ENCODE results near the gene UCK2.
A peak's percentile ranks its signal among the peaks of the same experiment; 100 is the strongest.

The UCK2 gene

DNA sequence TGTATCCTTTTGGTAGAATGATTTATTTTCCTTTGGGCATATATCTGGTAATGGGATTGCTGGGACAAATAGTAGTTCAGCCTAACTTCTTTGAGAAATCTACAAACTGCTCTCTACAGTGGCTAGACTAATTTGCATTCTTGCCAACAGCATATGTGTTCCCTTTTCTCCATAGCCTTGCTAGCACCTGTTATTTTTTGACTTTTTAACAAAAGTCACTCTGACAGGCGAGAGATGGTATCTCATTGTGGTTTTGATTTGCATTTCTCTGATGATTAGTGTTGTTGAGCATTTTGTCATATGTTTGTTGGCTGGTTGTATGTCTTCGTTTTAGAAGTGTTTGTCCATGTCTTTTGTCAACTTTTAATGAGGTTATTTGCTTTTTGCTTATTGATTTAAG lies 99.8 kb downstream of the UCK2 start:
- no peak overlapping the region for H3K4me3 ChIP-seq (ENCODE audit: low read length)
- no peaks in the 10 kb centered on the region for H3K9me3 ChIP-seq (ENCODE audit: control insufficient read depth, insufficient read depth, low read length)
- peaks cover 16% of the 10 kb centered on the region for H3K4me1 ChIP-seq (ENCODE audit: control insufficient read depth, low read length)
- peak overlapping the region; percentile 15; the same call in 1 of the 2 replicates for H3K4me2 ChIP-seq (ENCODE audit: low read length)
- no peaks in the 10 kb centered on the region for H3K36me3 ChIP-seq (ENCODE audit: control insufficient read depth, low read length)
- H3K9me2 ChIP-seq (replicated peaks; ENCODE audit: control insufficient read depth, low read length), result no peaks in the 10 kb centered on the region
- 0 out of 2 replicates have a peak, but pooled peaks cover 3% of the 10 kb centered on the region for H4K20me1 ChIP-seq (ENCODE audit: control insufficient read depth, insufficient read depth, low read depth, low read length)
- TF ChIP-seq, protein P1, sequence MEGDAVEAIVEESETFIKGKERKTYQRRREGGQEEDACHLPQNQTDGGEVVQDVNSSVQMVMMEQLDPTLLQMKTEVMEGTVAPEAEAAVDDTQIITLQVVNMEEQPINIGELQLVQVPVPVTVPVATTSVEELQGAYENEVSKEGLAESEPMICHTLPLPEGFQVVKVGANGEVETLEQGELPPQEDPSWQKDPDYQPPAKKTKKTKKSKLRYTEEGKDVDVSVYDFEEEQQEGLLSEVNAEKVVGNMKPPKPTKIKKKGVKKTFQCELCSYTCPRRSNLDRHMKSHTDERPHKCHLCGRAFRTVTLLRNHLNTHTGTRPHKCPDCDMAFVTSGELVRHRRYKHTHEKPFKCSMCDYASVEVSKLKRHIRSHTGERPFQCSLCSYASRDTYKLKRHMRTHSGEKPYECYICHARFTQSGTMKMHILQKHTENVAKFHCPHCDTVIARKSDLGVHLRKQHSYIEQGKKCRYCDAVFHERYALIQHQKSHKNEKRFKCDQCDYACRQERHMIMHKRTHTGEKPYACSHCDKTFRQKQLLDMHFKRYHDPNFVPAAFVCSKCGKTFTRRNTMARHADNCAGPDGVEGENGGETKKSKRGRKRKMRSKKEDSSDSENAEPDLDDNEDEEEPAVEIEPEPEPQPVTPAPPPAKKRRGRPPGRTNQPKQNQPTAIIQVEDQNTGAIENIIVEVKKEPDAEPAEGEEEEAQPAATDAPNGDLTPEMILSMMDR (IDR thresholded peaks at IDR 0.05; ENCODE audit: low read depth, low read length, poor library complexity, severe bottlenecking), result no peak
- no peak for TF ChIP-seq EZH2phosphoT487 (IDR thresholded peaks at IDR 0.05; ENCODE audit: borderline replicate concordance, low read length)
- 0 out of 2 replicates have a peak, but pooled peaks cover 4% of the 10 kb centered on the region for H3K27me3 ChIP-seq (ENCODE audit: control insufficient read depth, low read length)
- 0 out of 2 replicates have a peak, but pooled peaks cover 2% of the 10 kb centered on the region for H3F3A ChIP-seq (ENCODE audit: control insufficient read depth, insufficient read depth)
- no peak overlapping the region for H3K27ac ChIP-seq (ENCODE audit: low read depth, low read length)
- H3K79me2 ChIP-seq (ENCODE audit: control insufficient read depth, low read length), result no peaks in the 10 kb centered on the region

DNA sequence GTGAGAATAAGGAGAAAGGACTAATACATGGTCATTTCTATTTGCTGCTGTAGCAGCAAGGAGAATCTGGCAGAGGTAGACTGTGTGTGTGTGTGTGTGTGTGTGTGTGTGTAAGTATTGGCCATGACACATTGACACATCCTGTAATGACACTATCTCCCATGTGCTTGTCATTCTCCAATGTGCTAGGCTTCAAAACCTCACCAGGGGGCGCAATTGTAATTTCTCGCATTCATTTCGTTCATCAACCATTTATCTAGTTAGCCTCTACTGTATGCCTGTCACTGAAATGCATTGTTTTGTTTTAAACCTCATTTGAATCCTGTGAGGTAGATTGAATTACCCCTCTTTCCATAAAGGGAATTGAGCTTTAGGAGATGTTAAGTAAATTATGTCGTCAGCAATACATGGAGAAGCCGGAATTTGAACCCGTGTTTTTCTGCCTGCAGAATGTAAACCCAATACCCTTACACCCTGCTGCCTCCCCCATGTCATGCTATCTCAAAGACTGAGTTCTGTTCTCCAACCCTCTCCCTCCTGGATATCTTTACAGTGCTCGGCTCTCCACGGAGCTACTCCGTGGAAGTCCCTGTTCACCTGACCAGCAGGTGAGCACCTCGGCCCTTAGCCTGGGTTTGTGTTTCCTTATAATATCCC lies 100.8 kb downstream of the UCK2 start:
- Histone ChIP-seq H3K9me2 (replicated peaks; ENCODE audit: control insufficient read depth, low read length) (no peaks in the 10 kb centered on the region), H3F3A (ENCODE audit: control insufficient read depth, insufficient read depth) (0 out of 2 replicates have a peak, but pooled peaks cover 2% of the 10 kb centered on the region), H3K4me3 (ENCODE audit: low read length) (no peak overlapping the region), H3K27ac (ENCODE audit: low read depth, low read length) (no peak overlapping the region), H4K20me1 (ENCODE audit: control insufficient read depth, insufficient read depth, low read depth, low read length) (0 out of 2 replicates have a peak, but pooled peaks cover 3% of the 10 kb centered on the region), H3K27me3 (ENCODE audit: control insufficient read depth, low read length) (no peaks in the 10 kb centered on the region), H3K9me3 (ENCODE audit: control insufficient read depth, insufficient read depth, low read length) (no peaks in the 10 kb centered on the region), H3K36me3 (ENCODE audit: control insufficient read depth, low read length) (no peaks in the 10 kb centered on the region), H3K4me1 (ENCODE audit: control insufficient read depth, low read length) (peaks cover 16% of the 10 kb centered on the region), H3K79me2 (ENCODE audit: control insufficient read depth, low read length) (no peaks in the 10 kb centered on the region), H3K4me2 (ENCODE audit: low read length) (no peak overlapping the region)
- no peak for TF ChIP-seq EZH2phosphoT487 (IDR thresholded peaks at IDR 0.05; ENCODE audit: borderline replicate concordance, low read length)
- TF ChIP-seq, protein P1 (IDR thresholded peaks at IDR 0.05; ENCODE audit: low read depth, low read length, poor library complexity, severe bottlenecking), result peak; percentile 90

DNA sequence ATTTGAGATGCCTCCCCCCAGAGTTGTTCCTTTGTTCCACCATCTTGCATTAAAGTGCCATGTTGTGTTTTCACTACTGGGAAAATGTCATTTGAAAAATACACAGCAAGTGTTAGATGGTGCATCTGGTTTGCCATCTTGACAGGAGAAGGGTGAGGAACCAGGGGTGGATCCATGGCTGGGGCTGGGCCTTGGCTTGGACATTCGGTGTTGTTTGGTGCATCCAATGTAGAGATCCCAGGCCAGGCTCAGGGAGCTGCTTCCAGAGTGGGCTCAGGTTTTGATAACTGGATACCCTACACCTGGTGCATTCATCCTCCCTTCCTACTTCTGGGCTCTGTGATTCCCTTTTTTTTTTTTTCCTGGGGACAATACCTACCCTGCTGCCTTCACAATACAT lies 103.5 kb downstream of the UCK2 start:
- H3K9me3 ChIP-seq (ENCODE audit: control insufficient read depth, insufficient read depth, low read length), result no peaks in the 10 kb centered on the region
- H3K36me3 ChIP-seq (ENCODE audit: control insufficient read depth, low read length), result no peaks in the 10 kb centered on the region
- no peaks in the 10 kb centered on the region for H4K20me1 ChIP-seq (ENCODE audit: control insufficient read depth, insufficient read depth, low read depth, low read length)
- no peak overlapping the region for H3K27ac ChIP-seq (ENCODE audit: low read depth, low read length)
- H3K79me2 ChIP-seq (ENCODE audit: control insufficient read depth, low read length), result no peaks in the 10 kb centered on the region
- no peak overlapping the region for H3K4me3 ChIP-seq (ENCODE audit: low read length)
- H3K4me2 ChIP-seq (ENCODE audit: low read length), result no peak overlapping the region
- H3K9me2 ChIP-seq (replicated peaks; ENCODE audit: control insufficient read depth, low read length), result no peaks in the 10 kb centered on the region
- TF ChIP-seq EZH2phosphoT487 (IDR thresholded peaks at IDR 0.05; ENCODE audit: borderline replicate concordance, low read length), result no peak
- TF ChIP-seq, protein P1 (IDR thresholded peaks at IDR 0.05; ENCODE audit: low read depth, low read length, poor library complexity, severe bottlenecking), result no peak
- H3K4me1 ChIP-seq (ENCODE audit: control insufficient read depth, low read length), result peaks cover 12% of the 10 kb centered on the region
- no peaks in the 10 kb centered on the region for H3K27me3 ChIP-seq (ENCODE audit: control insufficient read depth, low read length)
- 0 out of 2 replicates have a peak, but pooled peaks cover 2% of the 10 kb centered on the region for H3F3A ChIP-seq (ENCODE audit: control insufficient read depth, insufficient read depth)
